Bronchial epithelial cell (primary cell): Measurements from ENCODE around the gene BFSP1. TPM values are rescaled to one million over a fixed set of nuclear protein-coding genes. Genes with fewer than 3 reads are reported as not detected.

Source experiments
- DNase-seq: peaks from one replicate; pipeline ENCODE4 v3.0.0-alpha.2; 2010; ENCODE audit warnings: low read depth
- FAIRE-seq: peaks from 2 replicates; lab custom pipeline; 2011; peaks lifted over from hg19 to GRCh38; lab: Jason Lieb, UNC
- H3K27me3 ChIP-seq: 2 replicates; pipeline ENCODE4 v1.5.1; 2011; ENCODE audit warnings: low read length; ENCODE audit not compliant: control insufficient read depth, insufficient read depth
- H3K36me3 ChIP-seq: 2 replicates; pipeline ENCODE4 v1.5.1; 2011; ENCODE audit warnings: low read length; ENCODE audit not compliant: control insufficient read depth, insufficient read depth
- H3K4me3 ChIP-seq: 2 replicates; pipeline ENCODE4 v1.5.1; 2011; ENCODE audit warnings: mild to moderate bottlenecking, low read depth, low read length, control low read depth
- CTCF ChIP-seq: IDR thresholded peaks from 2 replicates; pipeline ENCODE4 v1.5.1; 2011; ENCODE audit warnings: mild to moderate bottlenecking, moderate library complexity, low read length, control low read depth, inconsistent platforms; ENCODE audit not compliant: insufficient read depth, severe bottlenecking
- total RNA-seq: library from RNA; depleted of rRNA; stranded (reverse); fragments of >200 nt; gene quantifications from 2 replicates; pipeline ENCODE4 v1.2.1, GENCODE V29; 2014

The BFSP1 gene
- total RNA-seq, 1 donor from 2014 or later = 2.9 TPM

GRCh38 chr20:17502105-17502504 lies 29.1 kb downstream of the BFSP1 start:
- FAIRE-seq (no peak), DNase-seq (no peak)
- TF ChIP-seq CTCF = no peak

GRCh38 chr20:17501701-17502100 lies 29.5 kb downstream of the BFSP1 start:
- DNase-seq (no peak), FAIRE-seq (no peak)
- Histone ChIP-seq H3K4me3 (no peak overlapping the region), H3K27me3 (no peaks in the 10 kb centered on the region), H3K36me3 (no peaks in the 10 kb centered on the region)
- no peak for TF ChIP-seq CTCF

More at GRCh38 chr20:17502105-17502504, 29.1 kb downstream of the BFSP1 start:
- Histone ChIP-seq H3K36me3 (no peaks in the 10 kb centered on the region), H3K4me3 (no peak overlapping the region), H3K27me3 (no peaks in the 10 kb centered on the region)

GRCh38 chr20:17500826-17501225 lies 30.4 kb downstream of the BFSP1 start:
- no peak for FAIRE-seq
- peak; percentile 66 for DNase-seq
- no peak for TF ChIP-seq CTCF

DNA sequence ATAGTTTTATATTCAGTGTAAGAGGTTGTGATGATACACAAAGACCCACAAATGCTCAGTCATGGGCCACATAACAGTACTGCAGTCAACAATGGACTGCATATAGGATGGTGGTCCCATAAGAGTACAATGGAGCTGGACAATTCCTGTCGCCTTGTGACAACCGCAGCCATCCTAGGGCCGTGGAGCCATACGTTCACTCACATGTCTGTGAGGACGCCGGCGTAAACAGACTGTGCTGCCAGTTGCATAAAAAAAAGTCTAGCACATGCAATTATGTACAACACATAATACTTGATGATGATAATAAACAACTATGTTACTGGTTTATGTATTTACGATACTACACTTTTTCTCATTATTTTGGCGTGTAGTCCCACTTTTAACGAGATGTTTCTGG lies 30.9 kb downstream of the BFSP1 start:
- DNase-seq (no peak), FAIRE-seq (no peak)
- no peaks in the 10 kb centered on the region for H3K27me3 ChIP-seq
- no peak overlapping the region for H3K4me3 ChIP-seq
- H3K36me3 ChIP-seq = no peaks in the 10 kb centered on the region
- no peak for TF ChIP-seq CTCF

More at GRCh38 chr20:17500826-17501225, 30.4 kb downstream of the BFSP1 start:
- H3K27me3 ChIP-seq = no peaks in the 10 kb centered on the region
- H3K4me3 ChIP-seq = no peak overlapping the region
- no peaks in the 10 kb centered on the region for H3K36me3 ChIP-seq

- Histone ChIP-seq H3K27me3 (no peaks in the 10 kb centered on the region), H3K36me3 (no peaks in the 10 kb centered on the region), H3K4me3 (no peak overlapping the region)
- TF ChIP-seq CTCF = no peak
- FAIRE-seq (no peak), DNase-seq (peak; percentile 90)
Observed at GRCh38 chr20:17499041-17499440, 32.1 kb downstream of the BFSP1 start.

DNA sequence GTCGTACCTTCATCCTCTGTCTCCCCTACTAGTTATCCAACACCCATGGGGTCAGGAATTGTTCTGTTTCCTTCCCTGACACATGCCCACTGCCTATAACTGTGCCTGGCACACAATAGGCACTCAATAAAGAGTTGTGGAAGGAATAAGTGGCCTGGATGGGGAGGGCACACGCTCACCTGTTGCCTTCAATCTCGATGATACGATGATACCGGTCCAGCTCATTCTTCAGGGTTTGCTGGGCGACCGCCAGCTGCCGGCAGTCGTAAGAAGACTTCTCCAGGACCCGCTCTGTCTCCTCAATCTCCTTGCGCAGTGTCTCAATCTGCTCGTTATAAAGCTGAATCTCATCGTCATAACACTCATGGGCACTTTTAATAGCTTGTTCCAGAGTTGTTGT lies 32.5 kb downstream of the BFSP1 start:
- no peaks in the 10 kb centered on the region for H3K36me3 ChIP-seq
- no peak overlapping the region for H3K4me3 ChIP-seq
- FAIRE-seq (peak; percentile 18), DNase-seq (no peak)
- no peaks in the 10 kb centered on the region for H3K27me3 ChIP-seq
- no peak for TF ChIP-seq CTCF
